GM18511 (cell line): ENCODE results near the gene ALDH4A1.

Source experiments
- ATAC-seq: cut with Tn5 transposase; IDR thresholded peaks from one replicate; pipeline ENCODE4 v1.9.1; 2021; ENCODE audit warnings: mild to moderate bottlenecking, moderate library complexity; ENCODE audit not compliant: unreplicated experiment

The ALDH4A1 gene

GRCh38 chr1:18922848-18923755, 20.7 kb upstream of the ALDH4A1 start:
- ATAC-seq = no peak

GRCh38 chr1:18922319-18922726, 20.0 kb upstream of the ALDH4A1 start:
- no peak for ATAC-seq

GRCh38 chr1:18921516-18922251, 19.3 kb upstream of the ALDH4A1 start:
- no peak for ATAC-seq

- no peak for ATAC-seq
Observed at GRCh38 chr1:18920931-18921330, 18.6 kb upstream of the ALDH4A1 start.

- no peak for ATAC-seq
Observed at GRCh38 chr1:18919956-18920355, 17.6 kb upstream of the ALDH4A1 start.

- no peak for ATAC-seq
Observed at GRCh38 chr1:18919197-18919905, 17.0 kb upstream of the ALDH4A1 start.

GRCh38 chr1:18918417-18918816, 16.1 kb upstream of the ALDH4A1 start:
- ATAC-seq = no peak

- no peak for ATAC-seq
Observed at GRCh38 chr1:18917071-18917799, 14.9 kb upstream of the ALDH4A1 start.

GRCh38 chr1:18915341-18915740, 13.0 kb upstream of the ALDH4A1 start:
- no peak for ATAC-seq

GRCh38 chr1:18913065-18913835, 10.9 kb upstream of the ALDH4A1 start:
- no peak for ATAC-seq

- no peak for ATAC-seq
Observed at GRCh38 chr1:18912550-18912949, 10.2 kb upstream of the ALDH4A1 start.

GRCh38 chr1:18908911-18909771, 6.8 kb upstream of the ALDH4A1 start:
- ATAC-seq = no peak

- no peak for ATAC-seq
Observed at GRCh38 chr1:18907917-18908845, 5.8 kb upstream of the ALDH4A1 start.

- ATAC-seq = no peak
Observed at GRCh38 chr1:18907021-18907916, 4.9 kb upstream of the ALDH4A1 start.

GRCh38 chr1:18903291-18903756, 969 bp upstream of the ALDH4A1 start:
- no peak for ATAC-seq

GRCh38 chr1:18901952-18902522, 318 bp downstream of the ALDH4A1 start:
- no peak for ATAC-seq
